Breast epithelium (tissue), 4 donors: Measurements from ENCODE around the gene ADIRF. TPM values are rescaled to one million over a fixed set of nuclear protein-coding genes. Genes with fewer than 3 reads are reported as not detected.
A peak's percentile ranks its signal among the peaks of the same experiment; 100 is the strongest.
"Not testable (repeated sequence)": the region's sequence is repeated elsewhere in the genome, so short reads cannot be mapped to it uniquely, and the experiment has no call there.

Experiments
- DNase-seq, 2 donors: peaks; one replicate each; pipeline ENCODE4 v3.0.0-alpha.2; 2019; ENCODE audit warnings: low spot score in 2 of 2
- H3K27ac ChIP-seq, 2 donors: fragments of 200-600 bp; sonication (generic) in 1 of 2; one replicate each; pipeline ENCODE4 v1.5.1; 2016 to 2019; ENCODE audit warnings: mild to moderate bottlenecking in 1 of 2
- H3K27me3 ChIP-seq, 2 donors: fragments of 200-600 bp; sonication (generic) in 1 of 2; one replicate each; pipeline versions ENCODE4 v1.5.1 to v1.6.0; 2017 to 2019; ENCODE audit warnings: control low read depth in 1 of 2, mild to moderate bottlenecking in 1 of 2
- H3K36me3 ChIP-seq: fragments of 200-600 bp; one replicate; pipeline ENCODE4 v1.5.1; 2019
- H3K4me1 ChIP-seq, 2 donors: fragments of 200-600 bp; sonication (generic); one replicate each; pipeline ENCODE4 v1.5.1; 2016 to 2019; ENCODE audit warnings: control low read depth in 1 of 2
- H3K4me3 ChIP-seq, 3 donors: fragments of 200-600 bp; sonication (generic); 1 replicate in 2 of 3; 2 replicates in 1 of 3; pipeline ENCODE4 v1.5.1; 2016 to 2019; ENCODE audit warnings: mild to moderate bottlenecking in 3 of 3, moderate library complexity in 2 of 3
- H3K9me3 ChIP-seq, 2 donors: fragments of 200-600 bp; sonication (generic) in 1 of 2; one replicate each; pipeline ENCODE4 v1.5.1; 2016 to 2019; ENCODE audit warnings: control low read depth in 1 of 2
- CTCF ChIP-seq, 3 donors: fragments of 450-650 bp; IDR thresholded peaks; one replicate each; pipeline ENCODE4 v1.5.1; 2016 to 2017; ENCODE audit warnings: antibody characterized with exemption in 3 of 3, mild to moderate bottlenecking in 3 of 3, moderate library complexity in 3 of 3
- POLR2A ChIP-seq: fragments of 450-650 bp; IDR thresholded peaks from one replicate; pipeline ENCODE4 v1.6.1; 2016; ENCODE audit warnings: antibody characterized with exemption, mild to moderate bottlenecking, moderate library complexity
- POLR2AphosphoS5 ChIP-seq, 3 donors: sonication (generic); formaldehyde crosslinking; IDR thresholded peaks; one replicate each; pipeline ENCODE4 v1.6.1; 2017; ENCODE audit warnings: antibody characterized with exemption in 3 of 3
- intact Hi-C: fragments of 100-400 bp; cut with DNase I; formaldehyde crosslinking; loops from one replicate; pipeline ENCODE4 v1.15.1; 2023; ENCODE audit warnings: low total_unique reads
- total RNA-seq, 3 donors: library from RNA; depleted of rRNA; stranded (reverse); fragments of >200 nt; gene quantifications; one replicate each; pipeline ENCODE4 v1.1.0, GENCODE V29; 2016

Gene ADIRF
- total RNA-seq, 3 donors from 2014 or later, result 204 to 1,074 (median 288) TPM

- Histone ChIP-seq H3K4me3 (no peak overlapping the region), H3K9me3 (no peaks in the 10 kb centered on the region), H3K27ac (no peak overlapping the region), H3K27me3 (no peaks in the 10 kb centered on the region), H3K36me3 (no peaks in the 10 kb centered on the region), H3K4me1 (no peaks in the 10 kb centered on the region)
- TF ChIP-seq POLR2A (no peak), POLR2AphosphoS5 (IDR thresholded peaks at IDR 0.05) (no peak), CTCF (IDR thresholded peaks at IDR 0.05) (no peak)
- intact Hi-C loops, result loop anchor here (2.0 kb wide), 1 partner anchor 28 kb away; no protein-coding TSS in a partner anchor
- DNase-seq, result peak in 1 of 2 donors; percentile 22
These were observed 31.4 kb upstream of the ADIRF start for GRCh38 chr10:86936661-86937501.

- no peak for TF ChIP-seq POLR2AphosphoS5 (IDR thresholded peaks at IDR 0.05)
- TF ChIP-seq CTCF (IDR thresholded peaks at IDR 0.05), result no peak
- TF ChIP-seq POLR2A, result no peak
- H3K4me3 ChIP-seq, result no peak overlapping the region
- no peak overlapping the region for H3K27ac ChIP-seq
- peak in 1 of 2 donors; percentile 16 for DNase-seq
- H3K4me1 ChIP-seq, result no peaks in the 10 kb centered on the region
- no peaks in the 10 kb centered on the region for H3K27me3 ChIP-seq
- H3K36me3 ChIP-seq, result no peaks in the 10 kb centered on the region
- intact Hi-C loops, result loop anchor here (2.0 kb wide), 1 partner anchor 27 kb away; no protein-coding TSS in a partner anchor
- no peaks in the 10 kb centered on the region for H3K9me3 ChIP-seq
These were observed 30.7 kb upstream of the ADIRF start for GRCh38 chr10:86937502-86938154.

GRCh38 chr10:86938260-86938659 lies 30.0 kb upstream of the ADIRF start:
- no peaks in the 10 kb centered on the region for H3K9me3 ChIP-seq
- no peak for TF ChIP-seq POLR2AphosphoS5 (IDR thresholded peaks at IDR 0.05)
- no peak for TF ChIP-seq CTCF (IDR thresholded peaks at IDR 0.05)
- TF ChIP-seq POLR2A, result no peak
- H3K36me3 ChIP-seq, result no peaks in the 10 kb centered on the region
- H3K4me1 ChIP-seq, result no peaks in the 10 kb centered on the region
- no peaks in the 10 kb centered on the region for H3K27me3 ChIP-seq
- intact Hi-C loops, result no loop called here
- no peak overlapping the region for H3K4me3 ChIP-seq
- DNase-seq, result peak in 1 of 2 donors; percentile 16
- H3K27ac ChIP-seq, result no peak overlapping the region

GRCh38 chr10:86940076-86940475 lies 28.2 kb upstream of the ADIRF start:
- intact Hi-C loops, H3K36me3 ChIP-seq: not testable (repeated sequence)
- peak in 1 of 2 donors; percentile 17 for DNase-seq

GRCh38 chr10:86940677-86941076 lies 27.6 kb upstream of the ADIRF start:
- no peaks in the 10 kb centered on the region for H3K36me3 ChIP-seq
- TF ChIP-seq CTCF (IDR thresholded peaks at IDR 0.05), result no peak
- TF ChIP-seq POLR2A, result no peak
- TF ChIP-seq POLR2AphosphoS5 (IDR thresholded peaks at IDR 0.05), result no peak
- no peaks in the 10 kb centered on the region for H3K9me3 ChIP-seq
- DNase-seq, result no peak
- H3K27me3 ChIP-seq, result no peaks in the 10 kb centered on the region
- H3K4me1 ChIP-seq, result peaks cover 0 to 2% of the 10 kb centered on the region in 2 donors
- no peak overlapping the region for H3K4me3 ChIP-seq
- intact Hi-C loops, result no loop called here
- no peak overlapping the region for H3K27ac ChIP-seq

More at GRCh38 chr10:86940076-86940475, 28.2 kb upstream of the ADIRF start:
- H3K27ac ChIP-seq, H3K9me3 ChIP-seq, H3K4me1 ChIP-seq, H3K4me3 ChIP-seq, H3K27me3 ChIP-seq: not testable (repeated sequence)
